ENCODE data around the gene PRDM16.

Gene PRDM16

GRCh38 chr1:3364551-3364950 is 295.5 kb downstream of the PRDM16 start:
- no peak for TF ChIP-seq CTCF (IDR thresholded peaks at IDR 0.05; ENCODE audit: insufficient read depth, missing control alignments)
- DNase-seq (ENCODE audit: insufficient read length, low spot score) (no peak), FAIRE-seq (no peak)

- FAIRE-seq (no peak), DNase-seq (ENCODE audit: insufficient read length, low spot score) (no peak)
- TF ChIP-seq CTCF (IDR thresholded peaks at IDR 0.05; ENCODE audit: insufficient read depth, missing control alignments) = no peak
Measured at GRCh38 chr1:3364983-3365382, 296.0 kb downstream of the PRDM16 start.

GRCh38 chr1:3365523-3366125 is 296.6 kb downstream of the PRDM16 start:
- FAIRE-seq = no peak
- TF ChIP-seq CTCF (IDR thresholded peaks at IDR 0.05; ENCODE audit: insufficient read depth, missing control alignments) = no peak
- no peak for DNase-seq (ENCODE audit: insufficient read length, low spot score)

GRCh38 chr1:3366126-3367051 is 297.4 kb downstream of the PRDM16 start:
- no peak for TF ChIP-seq CTCF (IDR thresholded peaks at IDR 0.05; ENCODE audit: insufficient read depth, missing control alignments)
- no peak for FAIRE-seq
- DNase-seq (ENCODE audit: insufficient read length, low spot score) = no peak

GRCh38 chr1:3367376-3367775 is 298.4 kb downstream of the PRDM16 start:
- no peak for TF ChIP-seq CTCF (IDR thresholded peaks at IDR 0.05; ENCODE audit: insufficient read depth, missing control alignments)
- FAIRE-seq (no peak), DNase-seq (ENCODE audit: insufficient read length, low spot score) (no peak)

- no peak for TF ChIP-seq CTCF (IDR thresholded peaks at IDR 0.05; ENCODE audit: insufficient read depth, missing control alignments)
- FAIRE-seq (no peak), DNase-seq (ENCODE audit: insufficient read length, low spot score) (no peak)
Measured at GRCh38 chr1:3368059-3368458, 299.1 kb downstream of the PRDM16 start.
